A673 (cell line): ENCODE results near the gene FAM13A. TPM values are rescaled to one million over a fixed set of nuclear protein-coding genes. Genes with fewer than 3 reads are reported as not detected.

ENCODE experiments used
- BruUV-seq: library from RNA; stranded (reverse); fragments of 400-500 nt; replicated peaks from 2 replicates; lab custom pipeline; 2021; lab: Mats Ljungman, UMichigan
- CTCF ChIA-PET: fragments of 300-600 bp; sonication (Branson Sonifier 250); formaldehyde crosslinking; loops from one replicate; lab custom pipeline; 2022; ENCODE audit warnings: antibody characterized with exemption; lab: Charles Lee
- POLR2A ChIA-PET: fragments of 300-600 bp; sonication (Branson Sonifier 250); formaldehyde crosslinking; loops from one replicate; lab custom pipeline; 2022; ENCODE audit warnings: antibody characterized with exemption; ENCODE audit not compliant: low non-redundant PET; lab: Charles Lee
- DNase-seq: peaks from one replicate; pipeline ENCODE4 v3.0.0-alpha.2; 2015; ENCODE audit warnings: low spot score
- H3K27ac ChIP-seq: fragments of 200-600 bp; sonication (generic); 2 replicates; pipeline ENCODE4 v1.5.1; 2016; ENCODE audit warnings: mixed run types, low read depth, mild to moderate bottlenecking, mixed read lengths, antibody characterized with exemption, low read length; ENCODE audit not compliant: poor library complexity, severe bottlenecking
- H3K27me3 ChIP-seq: fragments of 200-600 bp; sonication (generic); replicated peaks from 2 replicates; pipeline ENCODE4 v1.6.1; 2017; ENCODE audit warnings: mixed run types, low read depth, mild to moderate bottlenecking, mixed read lengths, antibody characterized with exemption, low read length; ENCODE audit not compliant: insufficient read depth, poor library complexity
- H3K36me3 ChIP-seq: fragments of 200-600 bp; sonication (generic); 2 replicates; pipeline ENCODE4 v1.6.1; 2016; ENCODE audit warnings: mixed run types, mild to moderate bottlenecking, mixed read lengths, antibody characterized with exemption, low read length; ENCODE audit not compliant: insufficient read depth, poor library complexity, severe bottlenecking
- H3K4me1 ChIP-seq: fragments of 200-600 bp; sonication (generic); 2 replicates; pipeline ENCODE4 v1.6.1; 2017; ENCODE audit warnings: mixed run types, mild to moderate bottlenecking, mixed read lengths, antibody characterized with exemption, low read length; ENCODE audit not compliant: insufficient read depth, poor library complexity, severe bottlenecking
- H3K4me3 ChIP-seq: fragments of 200-600 bp; sonication (generic); 2 replicates; pipeline ENCODE4 v1.5.1; 2016; ENCODE audit warnings: low read depth, mixed run types, mild to moderate bottlenecking, mixed read lengths, low read length; ENCODE audit not compliant: poor library complexity, severe bottlenecking
- H3K9me3 ChIP-seq: fragments of 200-600 bp; sonication (generic); 2 replicates; pipeline ENCODE4 v1.6.1; 2016; ENCODE audit warnings: mixed run types, low read depth, mild to moderate bottlenecking, mixed read lengths, antibody characterized with exemption, low read length; ENCODE audit not compliant: poor library complexity, severe bottlenecking
- CTCF ChIP-seq: fragments of 300-800, 200-600 bp; sonication (generic); conservative IDR thresholded peaks from 2 replicates; pipeline ENCODE4 v1.5.1; 2017; ENCODE audit warnings: low read depth, mild to moderate bottlenecking, antibody characterized with exemption, low read length, moderate library complexity, mixed read lengths
- EZH2 ChIP-seq: fragments of 200-600 bp; sonication (generic); IDR thresholded peaks from 2 replicates; pipeline ENCODE4 v1.6.1; 2017; ENCODE audit warnings: borderline replicate concordance, low read depth, mild to moderate bottlenecking, mixed read lengths, antibody characterized with exemption, low read length; ENCODE audit not compliant: poor library complexity, severe bottlenecking
- intact Hi-C: fragments of 100-400 bp; cut with micrococcal nuclease; formaldehyde crosslinking; loops from one replicate; pipeline ENCODE4 v1.10.0; 2022; ENCODE audit not compliant: unreplicated experiment
- total RNA-seq: library from RNA; stranded (reverse); gene quantifications from 2 replicates; pipeline ENCODE4 v1.2.3, GENCODE V29; 2021

FAM13A gene
- total RNA-seq, 1 experiment from 2014 or later: 15.5 TPM

GRCh38 chr4:88819818-88820697, 236.9 kb downstream of the FAM13A start:
- no TSS peak for BruUV-seq
- CTCF ChIA-PET: no interaction called here
- DNase-seq: no peak
- Histone ChIP-seq H3K9me3 (no peaks in the 10 kb centered on the region), H3K4me3 (no peak overlapping the region), H3K27me3 (no peaks in the 10 kb centered on the region), H3K27ac (no peak overlapping the region), H3K4me1 (no peaks in the 10 kb centered on the region), H3K36me3 (no peaks in the 10 kb centered on the region)
- intact Hi-C loops: no loop called here
- POLR2A ChIA-PET: no interaction called here
- TF ChIP-seq EZH2: no peak
- TF ChIP-seq CTCF: no peak

GRCh38 chr4:88818631-88819470, 238.1 kb downstream of the FAM13A start:
- no peak overlapping the region for H3K27ac ChIP-seq
- H3K27me3 ChIP-seq: no peaks in the 10 kb centered on the region
- H3K36me3 ChIP-seq: no peaks in the 10 kb centered on the region
- no TSS peak for BruUV-seq
- DNase-seq: peak; percentile 41
- H3K4me3 ChIP-seq: no peak overlapping the region
- ChIA-PET CTCF (no interaction called here), POLR2A (no interaction called here)
- intact Hi-C loops: loop anchor here (1.0 kb wide), 1 partner anchor 205 kb away; no protein-coding TSS in a partner anchor
- H3K9me3 ChIP-seq: no peaks in the 10 kb centered on the region
- H3K4me1 ChIP-seq: no peaks in the 10 kb centered on the region
- TF ChIP-seq CTCF (peak; percentile 42; the same call in 1 of the 2 replicates), EZH2 (no peak)

GRCh38 chr4:88817740-88818139, 239.2 kb downstream of the FAM13A start:
- intact Hi-C loops: loop anchor here (1.0 kb wide), 1 partner anchor 207 kb away; no protein-coding TSS in a partner anchor
- Histone ChIP-seq H3K4me3 (no peak overlapping the region), H3K9me3 (no peaks in the 10 kb centered on the region), H3K4me1 (no peaks in the 10 kb centered on the region), H3K27me3 (no peaks in the 10 kb centered on the region), H3K36me3 (no peaks in the 10 kb centered on the region), H3K27ac (no peak overlapping the region)
- DNase-seq: no peak
- no peak for TF ChIP-seq CTCF
- TF ChIP-seq EZH2: no peak
- BruUV-seq: no TSS peak
- ChIA-PET POLR2A (no interaction called here), CTCF (no interaction called here)
